Measurements from ENCODE around the gene SOX6.

GRCh38 chr11:15963266-15963665, 393.1 kb downstream of the SOX6 start:
- TF ChIP-seq CTCF (IDR thresholded peaks at IDR 0.05) (no peak), POLR2A (IDR thresholded peaks at IDR 0.05; ENCODE audit: low read depth) (no peak), POLR2AphosphoS5 (IDR thresholded peaks at IDR 0.05) (no peak), EP300 (IDR thresholded peaks at IDR 0.05) (no peak)

Measured in esophagus muscularis mucosa (tissue), 4 donors.